GM12878 (cell line): ENCODE data around the gene ADAMTSL3. TPM values are rescaled to one million over a fixed set of nuclear protein-coding genes. Genes with fewer than 3 reads are reported as not detected.

ENCODE experiments used
- ATF2 ChIP-seq: IDR thresholded peaks from 2 replicates; pipeline ENCODE4 v1.6.1; 2012; ENCODE audit warnings: low read length, inconsistent platforms
- CUX1 ChIP-seq: IDR thresholded peaks from 2 replicates; pipeline ENCODE4 v1.6.1; 2012; ENCODE audit warnings: improper control_type of control experiment, low read depth, low read length; ENCODE audit not compliant: insufficient replicate concordance
- HDAC2 ChIP-seq: fragments of 200-600 bp; sonication (generic); IDR thresholded peaks from 2 replicates; pipeline ENCODE4 v1.6.1; 2017
- IRF4 ChIP-seq: IDR thresholded peaks from 2 replicates; pipeline ENCODE4 v1.6.1; 2011; ENCODE audit warnings: low read depth, low read length
- SMAD5 ChIP-seq: IDR thresholded peaks from 2 replicates; pipeline ENCODE4 v1.6.1; 2016; ENCODE audit warnings: antibody characterized with exemption, low read depth
- ZNF622 ChIP-seq: fragments of 450-650 bp; IDR thresholded peaks from 2 replicates; pipeline ENCODE4 v1.6.1; 2017; ENCODE audit warnings: mild to moderate bottlenecking, inconsistent platforms
- polyA plus RNA-seq, 11 experiments: library from polyadenylated mRNA; depleted of rRNA in 4 of 11; unstranded in 6 of 11; stranded (reverse) in 5 of 11; fragments of >200 nt; fragmentation: Nextera tagmentation in 4 of 11; fragmentation: Illumina TruSeq in 1 of 11; extraction: Ambion mirVana in 4 of 11; extraction: Trizol in 1 of 11; gene quantifications; 1 replicate in 1 of 11; 2 replicates in 10 of 11; pipeline versions ENCODE4 v1.2.1 to v1.2.3, GENCODE V29; 2011 to 2016; ENCODE audit warnings: inconsistent platforms in 2 of 11, missing spikeins in 2 of 11, low read depth in 1 of 11
- total RNA-seq, 4 experiments: library from RNA; depleted of rRNA in 3 of 4; stranded (reverse); fragments of >200 nt in 3 of 4; fragmentation: Illumina TruSeq in 1 of 4; extraction: Trizol in 1 of 4; gene quantifications; 2 replicates each; pipeline versions ENCODE4 v1.2.1 to v1.2.3, GENCODE V29; 2013 to 2021

Gene ADAMTSL3
- total and polyA plus RNA-seq, 10 of the 15 experiments (the other 5 are each of a cell fraction or from before 2014, with no cell fraction given): 0.01 to 0.28 (median 0.13) TPM

- TF ChIP-seq ATF2: no peak
- no peak for TF ChIP-seq IRF4
- no peak for TF ChIP-seq SMAD5
- TF ChIP-seq CUX1: no peak
- no peak for TF ChIP-seq HDAC2
- no peak for TF ChIP-seq ZNF622
- TF ChIP-seq, all 136 proteins: peak for 0
These were observed 290.0 kb downstream of the ADAMTSL3 start (continued) for GRCh38 chr15:83943849-83944404.
